K562 (cell line): Measurements from ENCODE around the gene PTH2. TPM values are rescaled to one million over a fixed set of nuclear protein-coding genes. Genes with fewer than 3 reads are reported as not detected.

Experiments
- CAMTA2 ChIP-seq: fragments of 250-450 bp; sonication (Bioruptor Pico); conservative IDR thresholded peaks from 2 replicates; pipeline ENCODE4 v1.5.1; 2022
- CCAR2 ChIP-seq: fragments of 200-400 bp; formaldehyde crosslinking; IDR thresholded peaks from 2 replicates; pipeline ENCODE4 v1.6.1; 2017; ENCODE audit warnings: mild to moderate bottlenecking, low read depth, low read length
- CSDE1 ChIP-seq, 2 experiments: fragments of 450-650 bp; IDR thresholded peaks; 2 replicates each; pipeline ENCODE4 v1.6.1; 2016; ENCODE audit warnings: mild to moderate bottlenecking in 1 of 2
- HIVEP1 ChIP-seq: fragments of 250-450 bp; sonication (Bioruptor Pico); IDR thresholded peaks from 2 replicates; pipeline ENCODE4 v1.4.0; 2020; ENCODE audit warnings: mild to moderate bottlenecking
- HNRNPLL ChIP-seq: fragments of 200-400 bp; formaldehyde crosslinking; IDR thresholded peaks from 2 replicates; pipeline ENCODE4 v1.6.1; 2017; ENCODE audit warnings: low read length, low read depth, mild to moderate bottlenecking; ENCODE audit not compliant: poor library complexity, severe bottlenecking
- IFI16 ChIP-seq: fragments of 250-450 bp; sonication (Bioruptor Pico); IDR thresholded peaks from 2 replicates; pipeline ENCODE4 v2.1.2; 2022; ENCODE audit warnings: mild to moderate bottlenecking, inconsistent platforms
- JUND ChIP-seq, 2 experiments: IDR thresholded peaks; 2 replicates in 1 of 2; 3 replicates in 1 of 2; pipeline ENCODE4 v1.6.1; 2011; ENCODE audit warnings: borderline replicate concordance in 2 of 2, low read depth in 2 of 2, low read length in 2 of 2, improper control_type of control experiment in 1 of 2, missing biosample characterization in 1 of 2, missing genetic modification characterization in 1 of 2, missing genetic modification reagents in 1 of 2
- KDM1A ChIP-seq, 2 experiments: fragments of 450-650 bp; IDR thresholded peaks; 2 replicates each; pipeline ENCODE4 v1.6.1; 2016; ENCODE audit warnings: mild to moderate bottlenecking in 2 of 2
- MTA2 ChIP-seq: fragments of 450-650 bp; IDR thresholded peaks from 2 replicates; pipeline ENCODE4 v1.6.1; 2016; ENCODE audit warnings: low read depth
- NCOA6 ChIP-seq: fragments of 450-650 bp; IDR thresholded peaks from 2 replicates; pipeline ENCODE4 v1.6.1; 2017; ENCODE audit warnings: mild to moderate bottlenecking
- NFE2L1 ChIP-seq: fragments of 450-650 bp; IDR thresholded peaks from 2 replicates; pipeline ENCODE4 v1.6.1; 2016; ENCODE audit warnings: missing genetic modification characterization, low read depth, mild to moderate bottlenecking, missing compliant biosample characterization, moderate library complexity, borderline replicate concordance
- POLR2H ChIP-seq: IDR thresholded peaks from 2 replicates; pipeline ENCODE4 v1.6.1; 2016; ENCODE audit warnings: missing genetic modification characterization, low read depth, mild to moderate bottlenecking, control low read depth, missing compliant biosample characterization, moderate library complexity
- SMC3 ChIP-seq: conservative IDR thresholded peaks from 2 replicates; pipeline ENCODE4 v1.6.1; 2011; ENCODE audit warnings: low read depth, low read length, improper control_type of control experiment; ENCODE audit not compliant: insufficient read depth
- TCF7 ChIP-seq: sonication (generic); IDR thresholded peaks from 2 replicates; pipeline ENCODE4 v1.6.1; 2016; ENCODE audit warnings: antibody characterized with exemption, borderline replicate concordance
- TCFL5 ChIP-seq: fragments of 250-450 bp; sonication (Bioruptor Pico); conservative IDR thresholded peaks from 2 replicates; pipeline ENCODE4 v1.6.1; 2021; ENCODE audit warnings: mild to moderate bottlenecking, moderate library complexity, matching md5 sums
- TRIM28 ChIP-seq: fragments of 450-650 bp; IDR thresholded peaks from 2 replicates; pipeline ENCODE4 v1.6.1; 2017
- YY1 ChIP-seq, 3 experiments: IDR thresholded peaks; 2 replicates each; pipeline ENCODE4 v1.6.1; 2011; ENCODE audit warnings: low read length in 2 of 3, mild to moderate bottlenecking in 2 of 3, moderate library complexity in 2 of 3, borderline replicate concordance in 1 of 3, control low read depth in 1 of 3, low read depth in 1 of 3; ENCODE audit not compliant: insufficient read depth in 3 of 3, insufficient replicate concordance in 2 of 3, control insufficient read depth in 1 of 3, insufficient read length in 1 of 3; ENCODE audit errors: extremely low read depth in 1 of 3
- ZNF586 ChIP-seq: fragments of 450-650 bp; formaldehyde crosslinking; conservative IDR thresholded peaks from 2 replicates; pipeline ENCODE4 v1.4.0; 2020; ENCODE audit warnings: mild to moderate bottlenecking, moderate library complexity
- polyA plus RNA-seq, 8 experiments: library from polyadenylated mRNA; depleted of rRNA in 4 of 8; stranded (reverse) in 5 of 8; unstranded in 3 of 8; fragments of >200 nt; fragmentation: Nextera tagmentation in 2 of 8; fragmentation: Illumina TruSeq in 1 of 8; extraction: Ambion mirVana in 2 of 8; extraction: Trizol in 1 of 8; gene quantifications; 2 replicates each; pipeline versions ENCODE4 v1.2.1 to v1.2.3, GENCODE V29; 2011 to 2014; ENCODE audit warnings: inconsistent platforms in 1 of 8, missing spikeins in 1 of 8
- total RNA-seq, 7 experiments: library from RNA; depleted of rRNA in 6 of 7; stranded (reverse); fragments of >200 nt in 6 of 7; fragmentation: Illumina TruSeq in 2 of 7; extraction: Trizol in 2 of 7; gene quantifications; 2 replicates each; pipeline versions ENCODE4 v1.2.1 to v1.2.3, GENCODE V29; 2011 to 2021; ENCODE audit warnings: low replicate concordance in 1 of 7
- TF ChIP-seq, protein P1 (sequence below): fragments of 250-450 bp; sonication (Bioruptor Pico); IDR thresholded peaks from 2 replicates; pipeline ENCODE4 v1.5.1; 2021; ENCODE audit warnings: mild to moderate bottlenecking
- TF ChIP-seq, protein P2 (sequence below): fragments of 450-650 bp; formaldehyde crosslinking; IDR thresholded peaks from 2 replicates; pipeline ENCODE4 v1.4.0; 2020; ENCODE audit warnings: mild to moderate bottlenecking, mixed read lengths
- TF ChIP-seq, protein P3 (sequence below): fragments of 250-450 bp; sonication (Bioruptor Pico); IDR thresholded peaks from 2 replicates; pipeline ENCODE4 v1.4.0; 2020; ENCODE audit warnings: mild to moderate bottlenecking, moderate library complexity
- TF ChIP-seq, protein P4 (sequence below): sonication (generic); formaldehyde crosslinking; IDR thresholded peaks from 2 replicates; pipeline ENCODE4 v1.8.0; 2023; ENCODE audit warnings: mild to moderate bottlenecking, missing genetic modification reagents

Gene PTH2
- total and polyA plus RNA-seq, 9 of the 15 experiments (the other 6 are each of a cell fraction or from before 2014, with no cell fraction given) = 1.3 TPM; not detected in 8

DNA sequence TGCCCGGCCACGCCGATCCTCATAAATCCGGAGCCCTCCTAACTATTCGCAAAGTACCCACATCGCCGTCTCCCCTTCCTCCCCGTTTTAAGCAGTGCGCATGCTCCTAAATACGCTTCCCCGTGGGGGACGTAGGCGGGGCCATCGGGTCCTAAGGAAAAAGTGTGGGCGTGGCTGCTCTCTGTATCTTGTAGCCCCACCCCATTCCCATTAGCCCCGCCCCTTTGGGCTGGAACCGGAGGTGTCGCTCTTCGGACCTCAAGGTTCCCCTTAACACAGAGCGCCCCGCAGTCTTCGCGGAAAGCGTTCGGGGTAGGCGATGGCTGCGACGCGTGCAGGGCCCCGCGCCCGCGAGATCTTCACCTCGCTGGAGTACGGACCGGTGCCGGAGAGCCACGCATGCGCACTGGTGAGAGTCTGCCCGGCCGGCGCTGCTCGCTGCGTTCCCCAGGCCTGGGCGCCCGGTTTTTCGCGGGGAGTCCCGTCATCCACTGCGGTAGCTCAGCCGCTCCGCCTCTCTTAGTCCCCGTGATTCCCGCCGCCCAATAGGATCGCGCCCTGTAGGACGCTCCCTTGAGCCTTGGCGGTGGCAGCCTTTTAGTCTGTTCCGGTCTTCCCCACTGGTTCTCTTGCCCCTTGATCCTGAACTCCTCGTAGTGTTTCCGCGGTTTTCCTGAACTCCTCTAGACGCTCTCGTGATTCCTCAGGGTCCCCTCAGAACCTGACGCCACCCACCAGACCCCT, 29.9 kb upstream of the PTH2 start, which contains the start of gene ALDH16A1 (continued):
- TF ChIP-seq, protein P1, sequence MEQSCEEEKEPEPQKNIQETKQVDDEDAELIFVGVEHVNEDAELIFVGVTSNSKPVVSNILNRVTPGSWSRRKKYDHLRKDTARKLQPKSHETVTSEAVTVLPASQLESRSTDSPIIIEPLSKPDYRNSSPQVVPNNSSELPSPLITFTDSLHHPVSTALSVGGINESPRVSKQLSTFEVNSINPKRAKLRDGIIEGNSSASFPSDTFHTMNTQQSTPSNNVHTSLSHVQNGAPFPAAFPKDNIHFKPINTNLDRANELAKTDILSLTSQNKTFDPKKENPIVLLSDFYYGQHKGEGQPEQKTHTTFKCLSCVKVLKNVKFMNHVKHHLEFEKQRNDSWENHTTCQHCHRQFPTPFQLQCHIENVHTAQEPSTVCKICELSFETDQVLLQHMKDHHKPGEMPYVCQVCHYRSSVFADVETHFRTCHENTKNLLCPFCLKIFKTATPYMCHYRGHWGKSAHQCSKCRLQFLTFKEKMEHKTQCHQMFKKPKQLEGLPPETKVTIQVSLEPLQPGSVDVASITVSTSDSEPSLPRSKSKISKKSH = no peak
- TF ChIP-seq TCF7 (no peak; the same call in 1 of the 2 replicates), HNRNPLL (peak; percentile 78), HIVEP1 (CRISPR knock-in tag) (no peak), TRIM28 (0 out of 2 replicates have a peak, but pooled peaks have one; percentile 17), ZNF586 (CRISPR knock-in tag) (no peak), CSDE1 (IDR thresholded peaks at IDR 0.05) (no peak), IFI16 (CRISPR knock-in tag) (no peak), SMC3 (no peak), NFE2L1 (tag) (no peak), TCFL5 (CRISPR knock-in tag) (no peak), YY1 (IDR thresholded peaks at IDR 0.05; ENCODE audit: borderline replicate concordance in 1 of 3, control insufficient read depth in 1 of 3, extremely low read depth in 1 of 3, insufficient read depth in 3 of 3, insufficient read length in 1 of 3, insufficient replicate concordance in 2 of 3, low read depth in 1 of 3, low read length in 2 of 3) (peak in 2 of 3 experiments; percentile 28 to 64), CAMTA2 (CRISPR knock-in tag) (no peak), KDM1A (IDR thresholded peaks at IDR 0.05) (no peak), CCAR2 (no peak), MTA2 (no peak), JUND (IDR thresholded peaks at IDR 0.05; ENCODE audit: borderline replicate concordance, low read depth, low read length) (peak; percentile 14; the same call in 1 of the 2 replicates), JUND (tag; IDR thresholded peaks at IDR 0.05; ENCODE audit: borderline replicate concordance, low read depth, low read length) (no peak; the same call in 2 of the 3 replicates), NCOA6 (no peak), POLR2H (peak; percentile 97)
- TF ChIP-seq, protein P2, sequence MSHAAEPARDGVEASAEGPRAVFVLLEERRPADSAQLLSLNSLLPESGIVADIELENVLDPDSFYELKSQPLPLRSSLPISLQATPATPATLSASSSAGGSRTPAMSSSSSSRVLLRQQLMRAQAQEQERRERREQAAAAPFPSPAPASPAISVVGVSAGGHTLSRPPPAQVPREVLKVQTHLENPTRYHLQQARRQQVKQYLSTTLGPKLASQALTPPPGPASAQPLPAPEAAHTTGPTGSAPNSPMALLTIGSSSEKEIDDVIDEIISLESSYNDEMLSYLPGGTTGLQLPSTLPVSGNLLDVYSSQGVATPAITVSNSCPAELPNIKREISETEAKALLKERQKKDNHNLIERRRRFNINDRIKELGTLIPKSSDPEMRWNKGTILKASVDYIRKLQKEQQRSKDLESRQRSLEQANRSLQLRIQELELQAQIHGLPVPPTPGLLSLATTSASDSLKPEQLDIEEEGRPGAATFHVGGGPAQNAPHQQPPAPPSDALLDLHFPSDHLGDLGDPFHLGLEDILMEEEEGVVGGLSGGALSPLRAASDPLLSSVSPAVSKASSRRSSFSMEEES (CRISPR knock-in tag) = no peak
- TF ChIP-seq, protein P3, sequence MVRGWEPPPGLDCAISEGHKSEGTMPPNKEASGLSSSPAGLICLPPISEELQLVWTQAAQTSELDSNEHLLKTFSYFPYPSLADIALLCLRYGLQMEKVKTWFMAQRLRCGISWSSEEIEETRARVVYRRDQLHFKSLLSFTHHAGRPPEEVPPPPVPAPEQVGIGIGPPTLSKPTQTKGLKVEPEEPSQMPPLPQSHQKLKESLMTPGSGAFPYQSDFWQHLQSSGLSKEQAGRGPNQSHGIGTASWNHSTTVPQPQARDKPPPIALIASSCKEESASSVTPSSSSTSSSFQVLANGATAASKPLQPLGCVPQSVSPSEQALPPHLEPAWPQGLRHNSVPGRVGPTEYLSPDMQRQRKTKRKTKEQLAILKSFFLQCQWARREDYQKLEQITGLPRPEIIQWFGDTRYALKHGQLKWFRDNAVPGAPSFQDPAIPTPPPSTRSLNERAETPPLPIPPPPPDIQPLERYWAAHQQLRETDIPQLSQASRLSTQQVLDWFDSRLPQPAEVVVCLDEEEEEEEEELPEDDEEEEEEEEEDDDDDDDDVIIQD = no peak
- TF ChIP-seq, protein P4, sequence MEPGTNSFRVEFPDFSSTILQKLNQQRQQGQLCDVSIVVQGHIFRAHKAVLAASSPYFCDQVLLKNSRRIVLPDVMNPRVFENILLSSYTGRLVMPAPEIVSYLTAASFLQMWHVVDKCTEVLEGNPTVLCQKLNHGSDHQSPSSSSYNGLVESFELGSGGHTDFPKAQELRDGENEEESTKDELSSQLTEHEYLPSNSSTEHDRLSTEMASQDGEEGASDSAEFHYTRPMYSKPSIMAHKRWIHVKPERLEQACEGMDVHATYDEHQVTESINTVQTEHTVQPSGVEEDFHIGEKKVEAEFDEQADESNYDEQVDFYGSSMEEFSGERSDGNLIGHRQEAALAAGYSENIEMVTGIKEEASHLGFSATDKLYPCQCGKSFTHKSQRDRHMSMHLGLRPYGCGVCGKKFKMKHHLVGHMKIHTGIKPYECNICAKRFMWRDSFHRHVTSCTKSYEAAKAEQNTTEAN (CRISPR knock-in tag) = no peak
